NCI-H524 treated with DMSO at 0.1 percent for 48 hours (cell line): Measurements from ENCODE around the gene RMI2.

ENCODE experiments used
- DNase-seq: peaks from one replicate; lab custom pipeline; 2025; lab: John Stamatoyannopoulos, UW

Gene RMI2

DNA sequence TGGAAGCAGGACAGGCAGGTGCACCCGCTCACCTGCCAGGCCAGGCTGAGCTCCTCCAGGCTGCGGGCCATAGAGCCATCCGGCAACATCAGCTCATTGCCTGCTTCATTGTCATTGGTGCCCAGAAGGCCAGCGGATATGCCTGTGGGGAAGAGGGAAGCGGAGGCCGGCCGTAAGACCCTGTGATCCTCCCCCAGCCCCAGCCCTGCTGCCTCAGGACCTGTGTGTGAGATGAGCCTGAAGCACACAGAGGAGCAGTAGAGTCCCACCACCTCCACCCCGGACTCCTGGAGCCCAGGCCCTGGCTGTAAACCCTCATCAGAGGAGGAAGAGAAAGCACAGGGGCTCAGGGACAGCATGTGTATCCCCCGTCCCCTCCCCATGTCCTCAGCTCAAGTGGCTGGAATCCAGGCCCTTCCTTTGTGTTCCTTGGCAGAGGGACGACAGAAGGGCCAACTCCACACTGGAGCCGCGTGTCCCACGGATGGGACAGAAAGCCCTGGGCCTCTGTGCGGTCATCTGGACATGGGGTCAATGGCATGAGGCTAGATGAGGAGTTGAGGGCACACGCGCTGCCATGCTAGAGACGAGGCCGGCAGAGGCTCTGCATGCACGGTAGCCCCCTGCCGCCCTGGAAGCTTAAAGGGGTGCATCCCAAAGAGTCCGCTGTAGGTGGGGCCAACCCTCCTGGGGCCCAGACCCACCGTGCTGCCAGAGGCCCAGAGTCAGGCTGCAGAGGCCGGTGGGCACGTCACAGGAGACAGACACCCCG is 39.1 kb downstream of the RMI2 start:
- no peak for DNase-seq

DNA sequence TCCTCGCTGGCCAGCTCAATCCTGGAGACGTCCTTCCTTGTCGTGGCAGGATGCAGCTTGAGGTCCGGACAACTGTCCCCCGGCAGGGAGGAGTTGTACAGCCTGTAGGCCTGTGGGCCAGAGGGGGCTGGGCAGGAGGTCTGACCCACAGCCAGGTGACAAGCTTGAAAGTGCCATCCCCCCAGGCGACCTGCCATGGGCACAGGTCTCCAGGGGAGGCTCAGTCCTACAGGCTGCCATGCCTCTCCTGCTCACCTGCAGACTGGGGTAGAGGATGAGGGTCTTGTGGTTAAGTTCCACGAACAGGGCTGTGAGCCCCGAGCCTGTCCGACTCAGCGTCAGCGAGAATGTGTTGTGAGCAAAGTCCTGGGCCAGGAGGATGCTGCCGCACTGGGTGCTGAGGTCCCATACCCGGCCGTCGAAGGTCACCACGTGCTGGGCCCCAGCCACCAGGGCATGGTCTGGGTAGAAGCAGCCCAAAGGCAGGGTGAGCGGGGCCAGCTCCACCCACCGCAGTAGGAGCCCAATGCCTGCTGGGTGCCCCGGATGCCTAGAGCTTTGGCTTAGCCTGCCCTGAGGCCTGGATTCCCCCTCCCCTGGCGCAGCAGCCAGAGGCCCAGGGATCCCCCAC is 39.8 kb downstream of the RMI2 start:
- DNase-seq, result no peak

DNA sequence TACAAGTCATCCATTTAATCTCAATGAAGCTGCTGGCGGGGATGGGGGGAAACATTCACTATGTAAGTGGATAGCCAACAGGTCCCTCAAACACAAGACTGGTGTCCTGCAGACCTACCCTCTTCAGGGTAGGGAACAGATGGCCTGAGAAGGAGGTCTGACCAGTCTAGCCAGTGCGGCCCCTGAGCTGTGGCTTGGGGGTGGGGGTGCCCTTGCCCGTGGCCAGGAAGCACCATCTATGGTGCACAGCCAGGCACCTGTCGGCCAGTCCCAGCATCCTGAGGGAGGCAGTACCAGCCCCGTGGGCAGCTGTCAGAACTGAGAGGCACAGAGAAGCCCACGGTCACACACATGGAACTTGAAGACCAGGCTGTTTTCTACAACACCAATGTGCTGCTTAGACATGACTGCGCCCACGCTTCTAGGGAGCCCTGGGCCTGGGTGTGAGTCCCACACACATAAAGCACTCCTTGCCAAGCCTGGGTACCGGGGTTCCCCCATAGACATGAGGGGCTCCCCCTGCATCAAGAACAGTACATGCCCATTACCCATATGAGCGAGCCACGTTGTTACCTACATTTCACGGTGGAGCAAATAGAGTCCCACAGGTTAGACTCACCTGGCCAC is 40.9 kb downstream of the RMI2 start:
- DNase-seq, result no peak

DNA sequence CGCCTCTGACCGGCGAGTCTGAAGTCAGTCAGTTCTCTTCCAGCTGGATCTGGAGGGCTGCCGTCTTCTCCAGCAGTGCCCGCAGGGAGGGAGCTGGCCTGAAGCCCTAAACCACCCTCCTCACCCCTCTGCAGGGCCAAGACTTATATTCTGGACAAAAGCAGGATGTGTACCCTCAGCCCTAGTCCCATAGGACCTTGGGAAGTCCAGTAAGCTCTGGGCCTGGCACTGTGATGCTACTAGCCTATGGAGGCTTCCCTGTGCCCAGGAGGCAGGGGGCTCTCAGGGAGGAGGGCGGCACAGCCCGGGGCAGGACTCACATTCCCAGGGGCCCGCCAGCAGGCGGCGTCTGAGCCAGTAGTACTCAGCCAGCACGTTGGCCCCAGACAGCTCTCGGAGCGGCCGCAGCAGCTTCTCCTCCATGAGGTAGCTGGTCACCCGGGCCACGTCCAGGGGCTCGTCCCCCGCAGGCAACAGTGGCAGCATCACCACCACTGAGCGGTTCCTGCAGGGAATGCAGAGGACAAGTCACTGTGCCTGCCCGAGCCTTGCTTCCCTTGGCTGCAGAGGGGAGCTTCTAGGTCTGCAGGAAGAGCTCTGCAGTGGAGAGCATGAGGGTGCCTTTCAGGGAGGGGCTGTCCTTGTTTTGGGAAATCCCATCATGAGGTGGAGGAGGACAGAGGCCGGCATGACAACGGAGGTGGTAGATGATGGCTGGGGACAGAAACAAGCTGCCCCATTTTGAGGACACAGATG is 41.7 kb downstream of the RMI2 start:
- no peak for DNase-seq

DNA sequence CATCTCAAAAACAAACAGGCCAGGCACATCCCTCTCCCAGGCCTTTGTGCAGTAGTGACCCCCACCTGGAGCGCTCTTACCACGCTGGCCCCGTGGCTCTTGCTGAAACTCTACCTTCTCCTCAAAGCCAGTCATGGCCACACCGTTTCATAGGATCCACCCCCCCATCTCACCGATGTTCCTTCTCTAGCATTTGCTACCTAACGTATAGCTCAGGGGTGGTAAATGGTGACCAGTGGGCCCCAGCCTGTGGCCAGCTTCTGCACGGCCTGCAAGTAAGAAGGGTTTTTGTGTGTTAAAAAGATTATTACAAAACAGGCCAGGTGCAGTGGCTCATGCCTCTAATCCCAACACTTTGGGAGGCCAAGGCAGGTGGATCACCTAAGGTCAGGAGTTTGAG is 43.8 kb downstream of the RMI2 start:
- no peak for DNase-seq

DNA sequence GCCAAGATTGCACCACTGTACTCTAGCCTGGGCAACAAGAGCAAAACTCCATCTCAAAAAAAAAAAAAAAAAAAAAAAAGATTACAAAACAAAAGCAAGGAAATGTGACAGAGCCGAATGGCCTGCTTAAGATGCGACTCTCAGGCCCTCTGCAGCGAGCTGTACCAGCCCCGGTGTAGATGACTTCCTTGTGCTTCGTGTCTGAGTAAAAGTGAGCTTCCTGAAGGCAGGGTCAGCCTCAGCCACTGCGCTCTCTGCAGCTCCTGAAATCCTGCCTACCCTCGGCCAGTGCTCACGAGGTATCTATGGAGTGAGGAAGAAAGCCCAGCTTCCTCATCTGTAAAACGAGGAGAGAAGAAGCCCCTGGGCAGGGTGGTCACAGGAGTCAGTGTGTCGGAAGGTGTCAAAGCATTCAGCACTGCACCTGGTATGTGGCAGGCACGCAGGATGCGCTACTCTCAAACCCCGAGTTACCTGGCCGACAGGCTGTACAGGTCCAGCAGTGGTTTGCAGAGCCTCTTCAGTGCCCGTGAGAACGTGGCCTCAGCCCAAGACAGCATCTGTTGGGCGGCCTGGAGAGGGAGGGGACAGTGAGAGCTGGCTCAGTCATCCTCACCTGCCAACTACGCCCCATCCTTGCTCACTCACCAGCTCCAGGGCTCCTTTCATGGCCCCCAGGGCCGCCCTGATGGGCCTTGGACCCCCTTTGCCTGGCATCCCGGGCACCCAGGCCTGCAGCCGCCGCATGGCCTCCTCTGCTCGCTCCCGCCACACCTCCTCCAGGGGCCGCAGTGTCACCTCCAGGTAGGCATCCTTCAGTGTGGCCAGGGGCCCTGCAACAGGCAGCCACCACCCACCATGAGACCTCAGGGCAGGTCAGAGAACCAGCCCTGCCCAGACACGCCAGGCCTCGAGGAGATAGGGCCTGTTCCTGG is 44.6 kb downstream of the RMI2 start:
- DNase-seq, result no peak

DNA sequence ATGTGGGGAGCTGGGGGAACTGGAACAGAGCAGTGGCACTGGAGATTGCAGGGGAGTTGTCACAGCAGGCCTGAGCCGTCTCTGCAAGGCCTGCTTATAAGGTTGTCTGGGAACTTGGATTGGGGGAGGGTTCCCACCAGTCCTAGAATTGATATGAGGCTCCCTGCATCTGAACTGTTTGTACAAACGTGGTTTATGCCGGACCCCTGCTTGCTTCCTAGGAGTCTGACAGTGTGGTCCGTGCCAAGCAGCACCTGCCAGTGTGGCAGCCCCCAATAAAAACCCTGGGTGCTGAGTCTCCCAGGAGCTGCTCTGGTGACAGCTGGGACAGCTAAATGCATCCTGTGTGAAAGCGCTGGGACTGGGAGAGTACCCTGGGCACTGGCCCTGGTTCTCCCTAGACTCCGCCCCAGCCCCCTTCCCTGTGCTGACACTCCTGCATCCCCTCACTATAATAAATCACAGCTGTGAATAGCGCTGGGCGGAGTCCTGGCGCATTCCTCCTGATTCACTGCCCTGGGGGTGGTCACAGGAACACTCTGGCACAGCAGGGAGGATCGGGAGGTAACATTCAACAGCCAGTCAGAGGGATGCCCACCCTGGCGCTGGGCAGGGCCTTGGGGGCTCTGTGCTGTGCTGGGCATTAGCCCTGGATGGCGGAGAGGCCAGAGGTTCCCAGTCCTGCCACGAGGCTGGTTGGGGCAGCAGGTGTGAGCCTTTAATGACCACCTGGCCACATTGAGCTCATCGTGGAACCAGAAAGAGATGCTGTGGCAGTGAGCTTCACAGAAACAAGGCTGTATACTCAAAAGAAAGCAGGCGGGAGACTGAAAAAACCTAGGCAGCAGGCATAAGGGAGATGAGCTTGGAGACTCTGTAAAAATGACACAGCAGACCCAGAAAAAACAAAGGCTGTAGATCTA is 45.6 kb downstream of the RMI2 start:
- DNase-seq, result no peak

DNA sequence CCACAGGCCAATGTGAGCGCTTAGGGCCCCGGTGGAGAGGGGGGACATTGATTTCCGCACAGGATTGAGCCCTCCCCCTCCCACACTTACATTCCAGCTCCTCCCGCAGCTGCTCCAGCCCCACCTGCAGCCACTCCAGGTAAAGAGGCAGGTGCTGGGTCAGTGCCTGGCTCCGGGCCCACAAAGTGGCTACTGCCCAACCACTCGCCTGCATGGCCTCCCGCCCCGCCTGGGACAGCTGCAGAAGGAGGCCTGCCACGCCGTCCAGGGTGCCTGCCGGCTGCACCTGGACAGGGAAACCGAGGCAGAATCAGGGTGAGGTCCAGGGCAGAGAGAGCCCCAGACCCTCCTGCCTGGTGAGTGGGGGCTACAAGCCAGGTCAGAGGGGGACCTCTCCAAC is 46.3 kb downstream of the RMI2 start:
- no peak for DNase-seq

DNA sequence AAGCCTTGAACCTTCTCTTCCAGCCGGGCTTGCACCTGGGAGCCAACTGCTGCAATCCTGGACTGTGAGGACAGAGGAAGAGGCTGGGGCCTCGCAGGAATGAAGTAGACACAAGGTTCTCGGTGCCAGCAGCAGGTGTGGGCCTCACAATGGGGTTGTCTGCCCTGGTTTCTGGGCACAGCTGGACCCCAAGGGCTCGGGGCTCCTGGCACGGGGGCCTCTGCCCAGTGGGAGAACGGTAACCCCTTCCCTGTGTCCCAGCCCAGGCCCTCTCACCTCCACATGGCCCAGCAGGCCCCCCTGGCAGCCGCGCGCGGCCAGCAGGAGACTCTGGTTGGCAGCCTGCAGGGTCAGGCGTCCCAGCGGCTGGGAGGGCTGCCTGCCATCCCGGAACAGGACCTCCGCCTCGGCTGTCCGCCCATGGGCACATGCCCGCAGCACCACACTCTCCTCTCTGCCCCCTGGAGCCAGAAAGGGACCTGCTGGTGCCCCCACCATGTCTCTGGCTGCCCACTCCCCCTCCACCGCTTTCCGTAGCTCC is 46.9 kb downstream of the RMI2 start:
- DNase-seq, result no peak

DNA sequence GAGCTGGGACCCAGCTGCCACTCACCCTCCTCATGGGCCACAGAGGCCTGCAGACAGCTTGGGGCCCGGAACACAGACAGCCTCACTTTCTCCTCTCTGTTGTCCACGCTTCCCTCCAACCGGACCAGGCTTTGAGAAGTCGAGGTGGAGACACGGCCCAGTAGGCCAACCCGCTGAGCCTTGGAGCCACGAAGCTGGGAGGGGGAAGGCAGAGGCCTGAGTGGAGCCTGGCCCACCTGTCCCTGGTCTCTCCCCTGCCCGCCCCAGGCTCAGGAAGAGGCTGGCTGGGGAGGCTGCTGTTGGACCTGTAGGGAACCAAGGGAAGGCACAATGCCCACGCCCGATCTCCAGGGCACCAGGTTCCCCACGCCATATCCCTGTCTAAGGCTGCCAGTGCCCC is 48.1 kb downstream of the RMI2 start:
- no peak for DNase-seq

DNA sequence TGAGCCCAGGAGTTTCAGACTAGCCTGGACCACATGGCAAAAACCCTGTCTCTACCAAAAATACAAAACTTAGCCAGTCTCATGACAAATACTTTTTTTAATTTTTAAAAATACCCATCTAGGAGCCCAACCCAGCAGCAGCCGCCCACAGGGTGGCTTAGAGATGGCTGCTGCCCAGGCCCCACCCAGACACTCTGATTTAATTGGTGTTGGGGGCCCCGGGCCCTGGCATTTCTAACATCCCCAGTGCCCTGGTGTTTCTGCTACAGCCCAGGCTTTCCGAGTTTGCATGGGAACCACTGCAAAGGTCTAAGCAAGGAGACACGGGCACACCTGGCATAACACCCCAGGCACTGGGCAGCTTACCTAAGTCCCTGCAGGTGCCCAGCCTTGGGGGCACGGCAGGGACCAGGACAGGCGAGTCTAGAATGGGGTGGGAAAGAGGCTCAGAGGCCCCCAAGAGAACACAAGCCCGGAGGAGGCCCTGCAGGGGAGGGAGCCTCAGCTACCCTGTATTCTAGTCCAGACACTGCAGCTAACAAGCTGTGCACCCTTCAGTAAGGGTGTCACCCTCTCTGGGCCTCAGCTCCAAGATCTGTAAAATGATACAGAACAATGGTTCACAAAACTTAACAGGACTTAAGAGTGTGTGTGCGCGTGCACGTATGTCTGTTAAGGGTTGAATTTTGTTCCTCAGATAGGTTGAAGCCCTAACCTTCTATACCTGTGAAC is 48.8 kb downstream of the RMI2 start:
- DNase-seq, result no peak

DNA sequence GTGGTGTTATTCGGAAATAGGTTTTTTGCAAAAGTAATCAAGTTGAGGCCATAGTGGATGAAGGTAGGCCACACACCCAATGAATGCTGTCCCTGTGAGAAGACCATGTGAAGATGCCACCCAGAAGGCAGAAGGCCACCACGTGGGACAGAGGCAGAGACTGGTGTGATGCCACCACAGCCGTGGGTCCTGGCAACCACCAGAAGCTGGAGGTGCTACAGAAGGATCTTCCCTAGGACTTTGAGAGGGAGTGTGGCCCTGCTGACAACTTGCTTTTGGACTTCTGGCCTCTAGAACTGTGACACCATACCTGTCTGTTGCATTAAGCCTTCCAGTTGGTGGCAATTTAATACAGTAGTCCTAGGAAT is 49.3 kb downstream of the RMI2 start:
- DNase-seq, result no peak

DNA sequence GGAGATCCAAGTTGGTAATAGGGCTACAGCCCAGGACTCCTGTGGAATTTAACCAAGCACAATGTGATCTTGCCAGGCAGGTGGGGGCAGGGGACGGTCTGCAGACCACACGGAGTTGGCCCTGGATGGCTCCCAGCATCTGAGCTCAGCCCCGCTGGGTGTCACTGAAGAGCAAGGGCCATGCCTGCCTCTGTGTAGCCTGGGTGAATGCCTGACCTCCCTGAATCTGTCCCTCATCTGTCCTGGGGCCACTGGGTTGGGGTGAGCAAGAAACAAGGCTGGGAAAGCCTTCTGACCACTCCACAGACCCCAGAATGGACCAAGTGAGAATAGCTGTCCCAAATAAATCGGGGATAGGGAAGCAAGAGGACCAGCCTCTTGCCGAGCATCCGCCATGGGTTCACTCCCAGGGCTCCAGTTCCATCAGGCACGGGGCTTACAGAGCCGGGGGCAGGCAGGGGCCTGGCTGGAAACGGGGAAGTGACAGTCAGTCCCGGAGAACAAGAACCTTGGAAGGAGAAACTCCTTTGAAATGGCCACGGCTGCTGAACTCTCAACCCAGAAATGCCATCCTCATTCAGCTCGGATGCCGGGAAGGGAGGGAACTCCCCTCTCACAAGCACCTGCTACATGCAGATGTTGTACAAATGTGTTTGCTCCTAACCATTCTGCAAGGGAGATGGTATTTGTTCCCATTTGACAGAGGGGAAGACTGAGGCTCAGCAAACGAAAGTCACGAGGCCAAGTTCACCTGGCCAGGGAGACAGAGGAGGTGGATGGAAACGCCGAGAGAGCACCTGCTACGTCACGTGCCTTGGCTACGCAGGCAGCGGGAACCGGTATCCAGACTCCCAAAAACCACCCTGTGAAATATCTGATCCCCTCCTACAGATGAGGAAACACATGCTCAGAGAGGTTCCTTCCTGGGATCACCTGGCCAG is 50.0 kb downstream of the RMI2 start:
- no peak for DNase-seq

DNA sequence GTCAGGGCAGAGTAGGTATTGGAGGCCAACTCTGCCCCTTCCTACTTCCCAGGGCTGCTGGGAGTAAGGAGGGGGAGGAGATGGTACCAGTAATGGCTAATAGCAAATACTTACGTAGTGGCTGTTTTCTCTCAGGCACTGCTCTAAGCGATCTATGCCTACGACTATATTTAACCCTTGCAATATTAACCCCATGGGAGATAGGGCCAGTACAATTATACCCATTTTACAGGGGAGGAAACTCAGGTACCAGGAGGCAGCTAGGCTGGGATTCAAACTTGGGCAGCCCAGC is 50.6 kb downstream of the RMI2 start:
- DNase-seq, result no peak

DNA sequence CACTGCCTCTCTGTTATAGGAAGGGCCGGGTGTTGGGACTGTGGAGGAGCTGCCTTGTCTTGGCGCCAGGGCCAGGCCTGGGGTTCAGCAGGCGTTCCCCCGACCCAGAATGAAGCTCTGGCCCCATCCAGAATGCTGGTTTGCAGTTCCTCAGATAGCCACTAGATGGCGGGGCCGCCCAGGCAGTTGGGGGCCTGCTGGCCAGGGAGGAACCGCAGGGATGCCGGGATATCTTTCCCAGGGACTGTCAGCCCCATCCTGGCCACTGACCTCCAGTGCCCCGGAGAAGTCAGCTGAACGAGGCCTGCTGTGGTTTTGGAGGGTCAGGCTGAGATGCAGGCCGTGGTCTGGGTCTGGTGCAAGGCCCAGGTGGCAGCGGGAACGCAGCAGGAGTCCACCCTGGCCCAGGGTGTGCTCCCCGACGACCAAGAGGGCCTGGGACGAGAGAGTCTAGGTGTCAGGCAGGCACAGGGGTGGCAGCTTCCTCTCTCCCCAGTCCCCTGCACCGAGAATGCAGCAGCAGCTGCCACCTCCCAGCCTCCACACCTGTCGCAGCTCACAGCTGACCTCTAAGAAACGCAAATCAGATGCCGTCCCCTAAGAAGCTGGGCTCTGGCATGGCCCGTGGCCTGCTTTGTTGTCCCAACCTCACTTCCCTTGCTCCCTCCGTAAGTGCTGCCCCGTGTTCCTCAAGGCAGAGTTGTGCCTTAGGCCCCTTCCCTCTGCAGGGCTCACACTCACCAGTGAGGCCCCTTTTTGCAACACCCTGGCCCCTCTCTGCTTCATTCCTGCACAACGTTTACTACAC is 51.2 kb downstream of the RMI2 start:
- no peak for DNase-seq

DNA sequence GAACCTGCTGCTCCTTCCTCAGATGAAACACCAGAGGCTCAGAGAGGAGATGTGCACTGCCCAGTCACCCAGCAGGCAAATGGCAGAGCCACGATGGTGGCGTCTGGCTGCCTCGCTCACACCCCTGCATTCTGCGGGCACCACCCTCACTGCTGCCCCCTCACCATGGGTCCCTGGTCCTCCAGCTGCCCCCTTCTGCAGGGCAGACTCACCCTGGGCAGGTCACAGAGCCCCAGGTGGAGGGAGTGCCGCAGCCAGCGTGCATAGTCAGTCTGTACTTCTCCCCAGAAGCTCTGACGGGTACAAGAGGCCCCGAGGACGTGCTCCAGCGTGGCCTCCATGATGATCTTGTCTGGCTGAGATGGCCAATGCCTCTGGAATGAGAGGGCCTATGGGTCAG is 52.9 kb downstream of the RMI2 start:
- DNase-seq, result no peak

DNA sequence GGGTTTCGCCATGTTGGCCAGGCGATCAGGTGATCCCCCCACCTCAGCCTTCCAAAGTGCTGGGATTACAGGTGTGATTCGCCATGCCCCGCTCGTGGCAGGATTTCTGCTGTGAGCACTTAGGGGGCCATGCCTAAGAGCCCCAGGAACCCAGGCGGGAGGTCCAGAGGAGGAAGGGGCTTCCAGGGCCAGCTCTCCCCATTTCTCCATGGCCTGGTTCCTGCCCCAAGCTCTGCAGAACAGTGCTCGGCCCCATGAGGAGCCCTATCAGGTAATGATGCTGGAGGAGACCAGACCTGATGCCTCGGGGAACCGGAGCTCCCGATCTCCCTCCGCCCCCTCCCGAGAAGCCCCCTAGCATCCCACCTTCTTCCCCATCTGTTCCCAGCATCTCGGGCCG is 53.6 kb downstream of the RMI2 start:
- no peak for DNase-seq
